GM18526 (cell line): ENCODE data around the gene FTCD.

Source experiments
- POLR2A ChIP-seq: IDR thresholded peaks from 3 replicates; pipeline ENCODE4 v1.6.1; 2011; ENCODE audit not compliant: insufficient read length; ENCODE audit errors: extremely low read depth

Gene FTCD

DNA sequence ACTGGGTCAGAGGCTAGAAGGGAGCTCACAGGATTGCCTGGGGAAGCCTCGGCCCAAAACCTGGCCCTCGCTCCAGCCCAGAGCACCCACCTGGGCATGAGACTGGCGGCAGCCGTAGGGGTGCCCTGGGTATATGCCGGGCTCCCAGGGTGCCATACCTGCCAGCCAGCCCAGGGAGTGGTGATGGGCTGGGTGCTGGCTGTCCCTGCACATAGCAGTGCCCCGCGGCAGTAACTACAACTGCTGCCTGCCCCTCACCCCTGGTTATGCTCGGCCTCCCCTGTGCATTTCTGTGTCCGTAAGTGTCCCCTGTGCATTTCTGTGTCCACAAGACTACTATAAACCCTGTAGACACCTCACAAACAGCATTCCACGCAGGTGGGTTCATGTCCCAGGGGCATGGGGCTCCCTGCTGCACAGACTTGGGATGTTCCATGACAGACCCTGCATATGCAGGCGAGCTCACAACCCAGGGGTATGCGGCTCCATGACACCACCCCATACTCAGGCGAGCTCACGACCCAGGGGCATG is 34.6 kb upstream of the FTCD start:
- no peak for TF ChIP-seq POLR2A

DNA sequence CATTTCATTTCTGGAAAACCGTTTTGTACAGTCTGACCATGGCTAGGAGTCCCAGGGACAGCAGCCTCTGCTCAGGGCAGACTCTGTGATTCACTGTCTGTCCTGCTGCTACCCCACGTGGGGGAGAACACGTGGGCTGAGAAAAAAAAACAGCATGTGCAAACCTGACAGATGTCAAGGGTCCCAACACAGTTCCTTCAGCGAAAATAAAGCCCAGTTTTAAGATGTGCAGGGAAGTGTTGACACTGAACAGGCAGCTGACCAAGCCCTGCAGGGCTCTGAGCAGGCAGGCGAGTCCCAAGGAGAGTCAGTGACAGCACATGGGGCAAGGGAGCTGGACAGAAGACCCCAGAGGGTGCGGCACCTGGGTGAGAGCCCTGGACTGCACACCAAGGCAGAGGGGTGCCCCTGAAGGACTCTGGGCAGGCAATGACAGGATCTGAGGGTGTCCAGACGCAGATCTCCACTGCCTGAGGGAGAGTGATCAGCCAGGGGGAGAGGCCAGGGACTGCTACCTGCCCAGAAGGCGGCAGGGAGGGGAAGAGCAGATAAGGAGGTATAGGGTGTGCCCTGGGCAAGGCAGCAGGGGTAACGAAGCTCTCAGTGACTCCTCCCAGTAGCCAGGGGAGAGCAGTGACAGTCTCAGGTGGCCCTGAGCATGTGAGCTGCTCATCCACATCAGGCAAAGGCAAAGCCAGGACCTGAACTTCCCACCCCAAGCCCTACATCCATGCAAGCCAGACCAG is 34.0 kb upstream of the FTCD start:
- TF ChIP-seq POLR2A = no peak

DNA sequence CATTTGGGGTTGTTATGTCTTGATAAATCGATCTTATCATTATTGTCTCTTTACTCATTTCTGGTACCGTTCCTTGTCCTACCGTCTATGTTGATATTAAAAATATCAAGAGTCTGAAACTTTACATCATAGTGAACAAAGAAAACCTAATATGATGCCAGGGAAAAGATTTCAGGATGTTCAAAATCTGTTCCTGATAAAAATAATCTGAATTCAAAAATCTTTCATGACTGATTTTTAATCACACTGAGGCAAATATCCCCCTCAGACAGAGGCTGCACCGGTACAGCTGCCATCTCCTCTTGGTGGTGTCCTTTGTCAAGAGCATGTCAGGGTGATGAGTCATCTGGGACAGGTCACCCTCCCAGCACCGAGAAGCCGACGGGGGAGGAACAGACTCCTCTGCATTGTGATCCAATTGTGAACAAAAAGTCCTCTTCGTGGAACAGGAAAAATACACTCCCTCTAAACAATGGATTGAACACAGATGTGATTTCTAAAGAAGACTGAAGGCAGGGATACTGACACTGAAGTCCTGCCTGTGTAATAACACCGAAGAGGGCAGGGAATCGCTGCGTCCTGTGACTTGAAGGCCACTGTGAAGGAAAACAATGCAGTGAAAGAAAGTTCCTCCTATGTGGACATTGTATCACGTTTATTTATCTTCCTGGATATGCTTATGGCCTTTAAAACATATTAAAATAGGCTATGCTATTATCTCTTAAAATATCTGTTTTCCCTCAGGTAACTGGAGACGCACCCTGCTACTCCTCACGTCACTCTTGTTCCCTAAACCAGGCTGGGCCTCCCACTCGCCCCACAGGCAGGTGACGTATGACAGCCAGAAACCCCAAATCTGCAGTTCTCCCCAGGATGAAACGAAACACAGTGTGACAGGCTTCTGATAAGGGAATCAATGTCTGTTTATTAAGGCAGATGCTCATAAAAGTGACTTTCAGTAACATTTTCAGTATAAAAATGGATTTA is 33.1 kb upstream of the FTCD start:
- TF ChIP-seq POLR2A = no peak

DNA sequence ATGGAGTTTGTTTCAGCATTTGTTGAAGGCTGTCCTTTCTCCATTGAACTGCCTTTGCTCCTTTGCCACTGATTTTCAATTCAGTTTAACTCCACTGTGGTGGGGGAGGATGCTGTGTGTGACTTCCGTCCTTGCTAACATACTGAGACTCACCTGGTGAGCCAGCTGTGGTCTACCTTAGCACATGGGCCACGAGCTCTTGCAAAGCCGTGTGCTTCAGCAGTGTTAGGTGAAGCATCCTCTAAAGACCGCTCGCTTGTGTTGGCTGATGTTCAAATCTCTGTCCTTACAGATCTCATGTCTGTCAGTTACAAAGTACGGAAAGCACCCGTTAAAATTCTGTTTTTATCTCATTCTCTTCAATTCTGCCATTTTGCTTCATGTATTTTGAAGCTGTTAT is 32.4 kb upstream of the FTCD start:
- TF ChIP-seq POLR2A = no peak

DNA sequence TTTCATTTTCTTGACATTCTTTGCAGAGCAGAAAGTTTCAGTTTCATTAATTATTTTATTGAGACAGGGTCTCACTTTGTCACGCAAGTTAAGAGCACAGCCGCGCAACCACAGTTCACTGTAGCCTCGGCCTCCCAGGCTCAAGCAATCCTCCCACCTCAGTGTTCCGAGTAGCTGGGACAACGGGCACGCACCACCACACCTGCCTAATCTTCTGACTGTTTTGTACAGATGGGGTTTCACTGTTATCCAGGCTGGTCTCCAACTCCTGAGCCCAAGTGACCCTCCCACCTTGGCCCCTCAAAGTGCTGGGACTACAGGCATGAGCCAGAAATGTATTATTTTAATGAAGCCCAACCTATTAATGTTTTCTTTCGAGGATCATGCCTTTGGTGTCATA is 31.9 kb upstream of the FTCD start:
- TF ChIP-seq POLR2A = no peak

DNA sequence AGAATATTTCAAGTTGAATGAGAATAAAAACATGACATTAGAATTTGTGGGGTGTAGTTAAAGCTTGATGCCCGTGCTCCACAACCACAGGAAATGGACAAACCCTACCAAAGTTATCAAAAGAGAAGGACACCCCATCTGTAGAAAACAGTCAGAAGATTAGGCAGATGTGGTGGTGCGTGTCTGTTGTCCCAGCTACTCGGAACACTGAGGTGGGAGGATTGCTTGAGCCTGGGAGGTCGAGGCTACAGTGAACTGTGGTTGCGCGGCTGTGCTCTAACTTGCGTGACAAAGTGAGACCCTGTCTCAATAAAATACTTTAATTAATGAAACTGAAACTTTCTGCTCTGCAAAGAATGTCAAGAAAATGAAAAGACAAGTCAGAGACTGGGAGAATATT is 30.3 kb upstream of the FTCD start:
- TF ChIP-seq POLR2A = no peak

DNA sequence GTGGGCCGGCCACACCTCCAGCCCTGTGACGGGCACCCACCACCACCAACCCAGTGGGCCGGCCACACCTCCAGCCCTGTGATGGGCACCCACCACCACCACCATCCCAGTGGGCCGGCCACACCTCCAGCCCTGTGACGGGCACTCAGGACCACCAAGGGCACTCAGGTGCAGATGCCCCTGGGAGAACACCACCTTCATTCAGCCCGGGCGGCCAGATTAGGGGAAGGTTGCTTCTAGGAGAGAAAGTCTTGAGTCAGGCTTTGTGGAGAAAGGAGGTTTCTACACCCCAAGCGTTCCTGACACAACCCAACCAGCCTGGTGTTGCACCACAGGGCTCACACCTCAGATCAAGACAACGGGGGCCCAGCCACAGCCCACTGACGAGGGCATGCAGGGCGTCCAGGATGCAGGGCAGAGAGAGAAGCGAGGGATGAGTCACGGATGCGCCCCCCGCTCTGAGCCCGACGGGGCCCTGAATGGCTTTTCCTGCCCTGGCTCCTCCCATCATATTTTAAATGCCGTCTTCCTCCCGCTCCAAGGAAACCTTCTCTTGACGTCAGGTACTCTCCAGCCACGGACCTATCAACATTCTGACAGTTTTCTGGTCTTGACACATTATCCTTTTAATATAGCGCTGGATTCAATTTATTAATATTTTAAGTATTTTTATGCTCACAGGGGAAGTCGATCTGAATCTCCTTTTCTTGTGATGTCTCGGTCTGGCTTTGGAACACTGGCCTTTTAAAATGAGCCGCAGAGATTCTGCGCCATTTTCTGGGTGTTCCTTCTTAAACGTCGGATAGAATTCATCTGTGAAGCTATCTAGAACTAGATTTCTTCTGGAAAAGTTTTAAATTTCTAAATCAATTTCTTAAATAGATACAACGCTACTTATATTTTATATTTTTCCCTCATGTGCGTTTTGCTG is 29.5 kb upstream of the FTCD start:
- TF ChIP-seq POLR2A = peak; percentile 38

DNA sequence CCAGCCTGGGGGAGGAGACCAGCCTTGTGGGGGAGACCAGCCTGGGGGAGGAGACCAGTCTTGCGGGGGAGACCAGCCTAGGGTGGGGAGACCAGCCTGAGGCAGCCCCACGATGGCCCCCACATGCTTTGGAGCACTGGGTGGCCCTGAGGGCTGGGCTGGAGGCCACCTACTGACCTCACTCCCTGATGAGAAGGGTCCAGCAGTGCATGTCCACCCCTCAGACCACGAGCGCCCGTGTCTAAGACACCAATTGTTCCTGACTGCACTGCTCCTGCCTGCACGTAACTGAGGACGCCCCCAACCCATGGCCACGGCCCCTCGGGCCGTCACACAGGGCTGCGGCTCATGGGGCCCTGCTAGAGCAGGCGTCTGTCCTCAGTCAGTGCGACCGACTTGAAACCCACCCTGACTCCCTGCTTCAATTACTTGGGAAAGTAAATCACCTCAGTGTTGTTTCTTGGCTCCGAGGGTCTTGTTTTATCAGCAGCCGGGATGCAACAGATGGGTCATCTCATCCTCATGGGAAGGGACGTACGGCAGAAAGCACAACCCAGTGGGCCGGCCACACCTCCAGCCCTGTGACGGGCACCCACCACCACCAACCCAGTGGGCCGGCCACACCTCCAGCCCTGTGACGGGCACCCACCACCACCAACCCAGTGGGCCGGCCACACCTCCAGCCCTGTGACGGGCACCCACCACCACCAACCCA is 28.7 kb upstream of the FTCD start, which contains the start of gene SPATC1L:
Gene SPATC1L (minus strand): TSS at position 550 of the 715 bp plus-strand sequence. CDS start 1,643 bp downstream, outside the sequence.
- no peak for TF ChIP-seq POLR2A

DNA sequence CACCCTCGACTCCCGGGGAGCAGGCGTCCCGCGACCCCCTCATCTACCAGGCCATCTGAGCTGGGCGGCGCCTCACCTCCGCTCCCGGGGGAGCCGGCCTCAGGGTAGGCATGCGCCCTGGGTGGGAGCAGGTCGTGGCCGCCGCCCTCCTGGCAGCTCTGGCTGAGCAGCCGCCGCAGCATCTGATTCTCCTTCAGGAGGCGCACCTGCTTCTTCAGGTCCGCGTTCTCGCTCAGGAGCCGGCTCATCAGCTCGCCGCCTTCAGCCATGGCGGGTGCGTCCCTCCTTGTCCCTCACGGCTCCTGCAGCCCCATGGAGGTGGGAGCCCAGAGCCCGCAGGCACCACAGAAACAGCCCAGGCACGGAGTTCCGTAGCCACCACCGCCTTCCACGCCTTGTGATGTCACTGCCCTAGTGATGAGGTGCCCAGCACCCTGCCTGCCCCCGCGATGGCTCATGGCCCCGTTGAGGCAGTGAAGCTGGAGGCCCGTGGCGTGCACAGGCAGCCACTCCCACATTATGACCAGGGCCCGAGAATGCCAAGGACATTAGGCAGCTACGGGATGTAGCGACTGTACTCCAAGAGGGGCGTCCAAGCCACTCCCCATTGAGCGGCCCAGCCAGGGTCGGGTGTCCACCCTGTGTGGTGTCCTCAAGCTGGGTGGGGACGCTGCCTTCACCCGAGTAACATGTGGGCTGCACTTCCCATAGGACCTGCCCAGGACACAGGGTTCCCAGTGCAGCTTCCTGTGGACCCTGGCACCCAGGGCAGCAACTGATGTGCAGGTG is 27.4 kb upstream of the FTCD start:
- no peak for TF ChIP-seq POLR2A

DNA sequence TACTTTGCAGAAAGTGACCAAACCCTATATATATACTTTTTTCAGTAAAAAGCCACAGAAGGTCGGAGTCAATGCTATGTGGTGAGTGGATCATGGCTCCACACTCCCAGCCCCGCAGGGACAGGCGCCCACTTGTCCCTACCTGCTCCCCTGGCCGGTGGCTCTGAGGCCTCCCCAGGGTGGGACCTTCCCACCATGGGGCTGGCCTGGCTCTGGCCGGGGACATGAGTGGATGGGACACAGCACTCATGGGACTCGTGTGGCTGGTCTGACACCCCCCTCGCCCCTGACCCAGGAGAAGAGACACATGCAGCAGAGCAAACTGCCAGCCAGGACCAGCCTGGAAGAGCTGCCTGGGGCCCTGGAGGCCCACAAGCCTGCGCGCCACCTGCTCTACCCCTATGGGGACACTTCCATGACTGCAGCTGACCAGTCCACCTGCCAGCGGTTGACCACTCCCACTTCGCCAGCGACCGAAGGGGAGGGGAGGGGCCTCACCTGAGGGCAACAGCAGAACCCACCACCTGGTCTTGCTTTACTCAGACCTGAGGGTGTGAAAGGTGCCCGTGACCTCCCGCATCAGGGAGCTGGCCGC is 26.7 kb upstream of the FTCD start:
- no peak for TF ChIP-seq POLR2A

DNA sequence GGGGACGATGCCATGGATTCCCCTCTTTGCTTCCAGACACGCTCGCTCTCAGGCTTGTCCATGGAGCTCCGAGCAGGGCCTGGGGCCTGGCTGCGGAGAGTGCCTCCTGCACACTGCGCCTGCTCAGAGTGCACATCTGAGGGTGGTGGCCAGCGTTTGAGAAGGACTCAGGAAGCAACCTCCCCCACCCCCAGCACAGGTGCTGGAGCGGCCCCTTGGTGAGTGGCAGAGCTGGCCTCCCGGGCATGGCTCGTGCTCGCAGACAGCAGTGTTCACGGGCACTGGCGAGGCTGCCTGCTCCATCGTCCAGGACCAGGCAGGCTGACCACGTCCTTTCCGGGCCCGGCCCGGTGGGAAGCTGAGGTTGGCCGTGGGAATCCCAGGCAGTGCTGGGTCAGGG is 26.1 kb upstream of the FTCD start:
- TF ChIP-seq POLR2A = no peak

DNA sequence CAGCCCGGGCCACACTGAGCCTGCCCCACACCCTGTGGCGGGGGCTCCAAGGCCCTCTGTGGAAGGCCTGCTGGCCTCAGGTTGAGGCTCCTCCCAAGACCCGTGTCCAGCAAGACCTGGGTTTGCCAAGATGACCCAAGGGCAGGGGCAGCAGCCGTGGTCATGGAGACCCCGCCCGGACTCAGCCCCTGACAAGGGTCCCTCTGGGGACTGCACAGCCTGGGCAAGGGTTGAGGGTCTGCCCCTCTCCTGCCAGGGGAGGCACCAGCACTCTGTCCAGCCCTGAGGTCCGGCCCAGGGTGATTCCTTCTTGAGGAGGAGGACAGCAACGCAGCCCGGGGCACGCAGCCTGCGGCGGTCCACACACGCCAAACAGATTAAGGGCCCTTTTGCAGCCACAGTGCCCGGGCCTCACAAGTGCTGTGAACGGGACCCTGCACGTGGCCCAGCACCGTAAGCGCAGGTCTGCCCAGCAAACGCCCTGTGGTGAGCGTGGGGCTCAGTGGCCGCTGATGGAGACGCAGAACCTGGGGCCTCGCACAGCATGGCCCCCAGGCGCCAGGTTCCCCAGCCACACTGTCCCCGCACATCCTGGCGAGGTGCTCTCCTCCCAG is 25.5 kb upstream of the FTCD start:
- TF ChIP-seq POLR2A = no peak
